ENCODE results near the gene KLHL35.

Gene KLHL35

DNA sequence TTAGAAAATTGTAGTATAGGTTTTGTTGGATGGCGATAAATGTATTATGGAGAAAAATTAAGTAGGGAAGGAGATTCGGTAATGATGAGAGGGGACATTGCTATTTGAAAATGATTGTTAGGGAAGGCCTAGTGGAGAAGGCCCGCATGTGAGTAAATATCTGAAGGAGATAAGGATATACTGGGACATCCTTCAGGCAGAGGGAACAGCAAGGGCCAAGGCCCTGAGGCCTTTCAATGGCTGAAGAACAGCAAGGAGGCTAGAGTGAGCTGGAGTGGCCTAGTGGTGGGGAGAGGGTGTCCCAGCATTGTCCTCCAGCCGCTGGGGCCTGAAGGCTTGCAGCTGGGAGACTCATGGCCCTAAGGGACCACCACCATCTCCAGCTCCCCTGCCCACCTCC lies 58.4 kb downstream of the KLHL35 start:
- Histone ChIP-seq H3K36me3 (no peaks in the 10 kb centered on the region), H3K27me3 (no peaks in the 10 kb centered on the region), H3K27ac (no peak overlapping the region), H3K9me3 (no peaks in the 10 kb centered on the region), H3K4me1 (ENCODE audit: control insufficient read depth in 1 of 2, insufficient read depth in 1 of 2, low read depth in 1 of 2, low read length in 1 of 2) (peaks cover 6 to 10% of the 10 kb centered on the region in 2 experiments), H3K4me3 (ENCODE audit: low read depth in 1 of 2, low read length in 1 of 2) (no peak overlapping the region)
- TF ChIP-seq, protein P1, sequence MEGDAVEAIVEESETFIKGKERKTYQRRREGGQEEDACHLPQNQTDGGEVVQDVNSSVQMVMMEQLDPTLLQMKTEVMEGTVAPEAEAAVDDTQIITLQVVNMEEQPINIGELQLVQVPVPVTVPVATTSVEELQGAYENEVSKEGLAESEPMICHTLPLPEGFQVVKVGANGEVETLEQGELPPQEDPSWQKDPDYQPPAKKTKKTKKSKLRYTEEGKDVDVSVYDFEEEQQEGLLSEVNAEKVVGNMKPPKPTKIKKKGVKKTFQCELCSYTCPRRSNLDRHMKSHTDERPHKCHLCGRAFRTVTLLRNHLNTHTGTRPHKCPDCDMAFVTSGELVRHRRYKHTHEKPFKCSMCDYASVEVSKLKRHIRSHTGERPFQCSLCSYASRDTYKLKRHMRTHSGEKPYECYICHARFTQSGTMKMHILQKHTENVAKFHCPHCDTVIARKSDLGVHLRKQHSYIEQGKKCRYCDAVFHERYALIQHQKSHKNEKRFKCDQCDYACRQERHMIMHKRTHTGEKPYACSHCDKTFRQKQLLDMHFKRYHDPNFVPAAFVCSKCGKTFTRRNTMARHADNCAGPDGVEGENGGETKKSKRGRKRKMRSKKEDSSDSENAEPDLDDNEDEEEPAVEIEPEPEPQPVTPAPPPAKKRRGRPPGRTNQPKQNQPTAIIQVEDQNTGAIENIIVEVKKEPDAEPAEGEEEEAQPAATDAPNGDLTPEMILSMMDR (IDR thresholded peaks at IDR 0.05) = no peak

DNA sequence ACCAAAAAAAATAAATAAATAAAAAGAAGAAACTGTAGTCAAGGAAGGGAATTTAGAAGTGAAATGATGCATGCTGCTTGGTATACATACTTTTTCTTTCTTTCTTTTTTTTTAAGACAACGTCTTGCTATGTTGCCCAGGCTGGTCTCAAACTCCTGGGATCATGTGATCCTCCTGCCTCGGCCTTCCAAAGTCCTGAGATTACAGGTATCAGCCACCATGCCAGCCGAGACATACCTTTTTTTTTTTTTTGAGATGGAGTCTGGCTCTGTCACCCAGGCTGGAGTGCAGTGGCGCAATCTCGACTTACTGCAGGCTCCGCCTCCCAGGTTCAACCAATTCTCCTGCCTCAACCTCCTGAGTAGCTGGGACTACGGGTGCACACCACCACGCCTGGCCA lies 59.8 kb downstream of the KLHL35 start:
- no peaks in the 10 kb centered on the region for H3K27me3 ChIP-seq
- H3K4me3 ChIP-seq (ENCODE audit: low read depth in 1 of 2, low read length in 1 of 2) = no peak overlapping the region
- H3K9me3 ChIP-seq = no peaks in the 10 kb centered on the region
- H3K27ac ChIP-seq = no peak overlapping the region
- H3K36me3 ChIP-seq = no peaks in the 10 kb centered on the region
- peaks cover 10 to 14% of the 10 kb centered on the region in 2 experiments for H3K4me1 ChIP-seq (ENCODE audit: control insufficient read depth in 1 of 2, insufficient read depth in 1 of 2, low read depth in 1 of 2, low read length in 1 of 2)
- TF ChIP-seq, protein P1 (IDR thresholded peaks at IDR 0.05) = no peak

All from neutrophil (primary cell).